Measurements from ENCODE around the gene RBM17.

RBM17 gene

GRCh38 chr10:6133331-6134098 lies 44.7 kb downstream of the RBM17 start:
- DNase-seq (ENCODE audit: extremely low read depth, low read depth), result no peak
- TF ChIP-seq CTCF (IDR thresholded peaks at IDR 0.05; ENCODE audit: low read depth, low read length), result no peak

GRCh38 chr10:6134099-6134823 lies 45.4 kb downstream of the RBM17 start:
- DNase-seq (ENCODE audit: extremely low read depth, low read depth), result no peak
- no peak for TF ChIP-seq CTCF (IDR thresholded peaks at IDR 0.05; ENCODE audit: low read depth, low read length)

GRCh38 chr10:6135039-6135438 lies 46.2 kb downstream of the RBM17 start:
- no peak for TF ChIP-seq CTCF (IDR thresholded peaks at IDR 0.05; ENCODE audit: low read depth, low read length)
- no peak for DNase-seq (ENCODE audit: extremely low read depth, low read depth)

- no peak for DNase-seq (ENCODE audit: extremely low read depth, low read depth)
- no peak for TF ChIP-seq CTCF (IDR thresholded peaks at IDR 0.05; ENCODE audit: low read depth, low read length)
Observed at GRCh38 chr10:6135589-6136168, 46.8 kb downstream of the RBM17 start.

GRCh38 chr10:6136215-6137201 lies 47.7 kb downstream of the RBM17 start:
- TF ChIP-seq CTCF (IDR thresholded peaks at IDR 0.05; ENCODE audit: low read depth, low read length), result peak; percentile 20
- no peak for DNase-seq (ENCODE audit: extremely low read depth, low read depth)

- no peak for TF ChIP-seq CTCF (IDR thresholded peaks at IDR 0.05; ENCODE audit: low read depth, low read length)
- DNase-seq (ENCODE audit: extremely low read depth, low read depth), result no peak
Observed at GRCh38 chr10:6138456-6138855, 49.6 kb downstream of the RBM17 start.
